NCI-H82 (cell line): ENCODE results near the gene SLIT3.

Experiments used
- DNase-seq: peaks from one replicate; lab custom pipeline; 2025; lab: John Stamatoyannopoulos, UW

The SLIT3 gene

GRCh38 chr5:168702511-168702910, 598.4 kb downstream of the SLIT3 start:
- DNase-seq, result no peak

GRCh38 chr5:168701641-168702040, 599.3 kb downstream of the SLIT3 start:
- no peak for DNase-seq

- no peak for DNase-seq
These were observed 601.9 kb downstream of the SLIT3 start for GRCh38 chr5:168699002-168699401.

- no peak for DNase-seq
These were observed 603.8 kb downstream of the SLIT3 start for GRCh38 chr5:168697034-168697720.

- no peak for DNase-seq
These were observed 604.3 kb downstream of the SLIT3 start for GRCh38 chr5:168696611-168697010.

GRCh38 chr5:168695301-168695835, 605.6 kb downstream of the SLIT3 start:
- DNase-seq, result no peak

GRCh38 chr5:168694289-168694688, 606.6 kb downstream of the SLIT3 start:
- DNase-seq, result no peak

- no peak for DNase-seq
These were observed 607.1 kb downstream of the SLIT3 start for GRCh38 chr5:168693883-168694282.

- no peak for DNase-seq
These were observed 607.6 kb downstream of the SLIT3 start for GRCh38 chr5:168693297-168693696.

GRCh38 chr5:168691891-168692290, 609.0 kb downstream of the SLIT3 start:
- no peak for DNase-seq

GRCh38 chr5:168689260-168689659, 611.7 kb downstream of the SLIT3 start:
- no peak for DNase-seq

GRCh38 chr5:168686837-168687236, 614.1 kb downstream of the SLIT3 start:
- DNase-seq, result no peak

GRCh38 chr5:168685566-168685965, 615.4 kb downstream of the SLIT3 start:
- DNase-seq, result no peak

GRCh38 chr5:168683927-168684295, 617.0 kb downstream of the SLIT3 start:
- DNase-seq, result no peak

GRCh38 chr5:168683247-168683926, 617.6 kb downstream of the SLIT3 start:
- no peak for DNase-seq

- DNase-seq, result peak; percentile 34
These were observed 619.3 kb downstream of the SLIT3 start for GRCh38 chr5:168681556-168682183.

GRCh38 chr5:168680395-168680794, 620.5 kb downstream of the SLIT3 start:
- DNase-seq, result no peak

- DNase-seq, result peak; percentile 88
These were observed 621.4 kb downstream of the SLIT3 start for GRCh38 chr5:168679515-168679920.

- peak; percentile 8 for DNase-seq
These were observed 624.4 kb downstream of the SLIT3 start for GRCh38 chr5:168676501-168676900.

- no peak for DNase-seq
These were observed 625.0 kb downstream of the SLIT3 start for GRCh38 chr5:168675883-168676408.

- DNase-seq, result no peak
These were observed 626.0 kb downstream of the SLIT3 start for GRCh38 chr5:168674893-168675482.

- no peak for DNase-seq
These were observed 628.1 kb downstream of the SLIT3 start for GRCh38 chr5:168672888-168673287.
